Endothelial cell of hepatic sinusoid (primary cell): ENCODE data around the gene OR56B4.
"Not testable (repeated sequence)": the region's sequence is repeated elsewhere in the genome, so short reads cannot be mapped to it uniquely, and the experiment has no call there.

Experiments
- in situ Hi-C: cut with HindIII; loops from 2 replicates; pipeline ENCODE4 v1.10.0; 2017; ENCODE audit warnings: low sequenced_read_pairs

The OR56B4 gene

GRCh38 chr11:6143737-6144136 is 36.3 kb downstream of the OR56B4 start:
- in situ Hi-C loops = not testable (repeated sequence)

DNA sequence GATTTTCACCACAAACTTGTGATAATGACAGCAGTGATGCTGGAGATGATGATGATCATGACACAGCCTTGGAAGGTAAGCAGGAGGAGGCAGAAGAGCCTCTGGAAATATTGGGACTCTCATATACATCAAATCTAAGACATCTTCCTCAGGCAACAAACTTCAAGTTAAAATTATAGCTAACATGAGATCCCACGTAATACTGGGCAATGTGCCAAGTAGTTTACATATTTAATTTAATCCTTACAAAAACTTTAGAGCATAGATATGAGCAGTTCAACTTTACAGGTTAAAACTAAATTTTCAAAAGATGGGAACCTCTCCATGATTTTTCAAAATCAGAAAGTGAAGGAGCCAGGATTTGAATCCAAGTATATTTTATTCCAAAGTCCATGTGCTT is 43.6 kb downstream of the OR56B4 start:
- in situ Hi-C loops = no loop called here

- in situ Hi-C loops = no loop called here
These were observed 44.6 kb downstream of the OR56B4 start for GRCh38 chr11:6152126-6152525.

DNA sequence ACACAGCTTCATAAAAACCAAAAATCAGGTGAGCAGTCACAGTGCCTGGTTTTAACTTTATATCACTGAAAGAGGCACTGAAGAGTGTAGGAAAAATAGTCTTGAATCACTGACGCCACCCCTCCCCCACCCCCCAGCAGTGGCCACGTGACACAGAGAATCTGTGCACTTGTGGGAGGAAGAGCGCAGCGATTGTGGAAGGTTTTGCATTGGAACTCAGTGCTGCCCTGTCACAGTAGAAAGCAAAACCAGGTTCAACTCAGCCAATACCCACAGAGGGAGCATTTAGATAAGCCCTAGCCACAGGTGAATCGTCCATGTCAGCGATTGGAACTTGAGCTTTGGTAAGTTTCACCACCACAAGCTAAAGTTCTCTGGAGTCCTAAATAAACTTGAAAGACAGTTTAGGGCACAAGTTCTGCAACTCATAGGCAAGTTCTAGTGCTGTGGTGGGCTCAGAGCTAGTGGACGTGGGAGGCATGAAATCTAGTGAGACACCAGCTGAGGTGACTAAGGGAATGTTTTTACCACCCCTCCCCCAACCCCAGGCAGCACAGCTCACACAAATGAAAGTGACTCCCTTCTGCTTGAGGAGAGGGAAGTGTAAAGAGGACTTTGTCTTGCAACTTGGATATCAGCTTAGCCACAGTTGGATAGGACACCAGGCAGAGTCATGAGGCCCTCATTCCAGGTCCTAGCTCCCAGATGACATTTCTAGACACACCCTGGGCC is 49.3 kb downstream of the OR56B4 start:
- in situ Hi-C loops = no loop called here
